Heart right ventricle (tissue), 16 donors: Measurements from ENCODE around the gene OR10AD1. TPM values are rescaled to one million over a fixed set of nuclear protein-coding genes. Genes with fewer than 3 reads are reported as not detected.
A peak's percentile ranks its signal among the peaks of the same experiment; 100 is the strongest.

ENCODE experiments used
- ATAC-seq, 8 donors: fragments of 200-7000 bp; cut with Tn5 transposase; one replicate each; pipeline ENCODE4 v1.9.1; 2020; ENCODE audit warnings: mild to moderate bottlenecking in 8 of 8, moderate library complexity in 8 of 8, moderate number of reproducible peaks in 1 of 8
- DNase-seq, 2 donors: peaks; one replicate each; pipeline ENCODE4 v3.0.0-alpha.2; 2020
- H3K27ac ChIP-seq, 10 donors: fragments of 200-600 bp; sonication (generic) in 2 of 10; one replicate each; pipeline versions ENCODE4 v1.5.0 to v1.8.0; 2020 to 2022; ENCODE audit warnings: mild to moderate bottlenecking in 3 of 10
- H3K27me3 ChIP-seq, 7 donors: fragments of 200-600 bp; one replicate each; pipeline ENCODE4 v1.8.0; 2021 to 2022; ENCODE audit warnings: mild to moderate bottlenecking in 2 of 7
- H3K36me3 ChIP-seq, 9 donors: fragments of 200-600 bp; sonication (generic) in 1 of 9; one replicate each; pipeline versions ENCODE4 v1.5.0 to v1.8.0; 2020 to 2022; ENCODE audit warnings: mild to moderate bottlenecking in 2 of 9
- H3K4me1 ChIP-seq, 9 donors: fragments of 200-600 bp; sonication (generic) in 1 of 9; one replicate each; pipeline versions ENCODE4 v1.5.0 to v1.8.0; 2020 to 2022; ENCODE audit warnings: mild to moderate bottlenecking in 4 of 9
- H3K4me3 ChIP-seq, 10 donors: fragments of 200-600 bp; sonication (generic) in 2 of 10; one replicate each; pipeline versions ENCODE4 v1.5.0 to v1.8.0; 2020 to 2022; ENCODE audit warnings: mild to moderate bottlenecking in 7 of 10, moderate library complexity in 2 of 10
- H3K9me3 ChIP-seq, 11 donors: fragments of 200-600 bp in 10 of 11; sonication (generic) in 2 of 11; one replicate each; pipeline versions ENCODE4 v1.5.0 to v1.8.0; 2013 to 2022; ENCODE audit warnings: mild to moderate bottlenecking in 2 of 11, control low read depth in 1 of 11, moderate library complexity in 1 of 11
- CTCF ChIP-seq, 9 donors: fragments of 200-600 bp; sonication (generic) in 2 of 9; IDR thresholded peaks; one replicate each; pipeline versions ENCODE4 v1.5.0 to v1.8.0; 2021 to 2022; ENCODE audit warnings: antibody characterized with exemption in 9 of 9, mild to moderate bottlenecking in 5 of 9, moderate library complexity in 1 of 9
- WGBS, 2 donors: extraction: QIAGEN DNeasy Blood & Tissue Kit; methylation state at CpG; one replicate each; pipeline ENCODE4 v1.1.7; 2013; ENCODE audit warnings: inconsistent platforms in 1 of 2; 5-methylcytosine and 5-hydroxymethylcytosine counted together
- intact Hi-C, 10 donors: fragments of 100-400 bp; cut with DNase I; formaldehyde crosslinking; loops; one replicate each; pipeline versions ENCODE4 v1.11.1 to v1.14.2; 2022
- polyA plus RNA-seq, 2 donors: library from polyadenylated mRNA; stranded (reverse); fragments of 200-250 nt; gene quantifications; one replicate each; pipeline ENCODE4 v1.2.3, GENCODE V29; 2013
- total RNA-seq, 10 donors: library from RNA; stranded (reverse); fragmentation: NEBNext Ultra II Directional in 3 of 10; extraction: Animal tissue kit (Norgen Biotek cat#: 25700) in 3 of 10; gene quantifications; one replicate each; pipeline versions ENCODE4 v1.2.1 to v1.2.4, GENCODE V29; 2021 to 2023
- donor health status: Arrhythmogenic right ventricular cardiomyopathy.
- donor health status: ischemic (EF 13 %, LVEDD 7.1; RV severe dilation, severe dysfunction).
- donor health status: healthy with polysubstance abuse.
- donor health status: DM: no; HTN: yes; CAD: no.
- donor health status: DM: no; HTN: no; CAD: no.
- donor health status: ischemic (EF 25% LVEDD 6.9; RV normal size, moderate dysfunction).
- donor health status: ischemic (EF 25% LVEDD 5.7; RV mildly dilated, moderate dysfunction).
- donor health status: healthy.
- donor health status: DM: yes; HTN: yes; CAD: no.
- donor health status: Ischemic cardiomyopathy.
- donor health status: ischemic (EF 35%, LVEDD 5.7; RV mildly dilated, moderate dysfunction).
- donor health status: nonischemic (EF 11% LVEDD 7.7; RV severe dilation, severe dysfunction).
- donor health status: DM: yes; HTN: yes; CAD: no.
- donor health status: PGD.
- donor health status: ischemic (EF 29% LVEDD 5.4; RV normal size, mild dysfunction).
- donor health status: nonischemic (EF 23%, LVEDD 6.1; RV moderate dilation, normal function).

Gene OR10AD1
- total and polyA plus RNA-seq, 12 donors: not detected

DNA sequence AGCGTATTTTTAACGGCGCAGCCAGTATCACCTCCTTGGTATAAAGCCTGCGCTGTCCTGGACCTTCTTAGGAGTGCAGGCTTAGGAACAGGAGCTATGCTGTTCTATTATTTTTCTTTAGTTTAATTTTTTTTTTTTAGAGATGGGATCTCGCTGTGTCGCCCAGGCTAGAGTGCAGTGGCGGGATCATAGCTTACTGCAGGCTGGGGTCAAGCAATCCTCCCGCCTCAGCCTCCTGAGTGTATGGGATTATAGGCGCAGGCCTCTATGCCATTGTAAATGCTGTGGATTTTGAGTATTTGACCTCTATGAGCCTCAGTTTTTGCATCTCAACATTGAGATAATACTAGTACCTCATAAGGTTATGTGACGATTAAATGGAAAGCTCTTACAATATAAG, 4.1 kb downstream of the OR10AD1 start:
- ATAC-seq: peak in 1 of 8 donors; percentile 2

GRCh38 chr12:48198672-48198971, 4.5 kb downstream of the OR10AD1 start:
- 6 to 7% methylated on average over 26 of the region's 26 CpGs for WGBS, 2 donors
- peaks cover 0 to 3% (median 0%) of the 10 kb centered on the region in 11 donors for H3K9me3 ChIP-seq
- intact Hi-C loops: loop anchor here in 4 of 10 donors (5.0 to 10.0 kb wide), 5 partner anchors 114 to 416 kb away; partner anchors contain the start of gene ZNF641 (in 4 of the 4)
- ATAC-seq (peak; percentile 50 to 80 (median 73)), DNase-seq (peak; percentile 46 to 63)
- H3K27me3 ChIP-seq: peaks cover 0 to 3% (median 0%) of the 10 kb centered on the region in 7 donors
- H3K27ac ChIP-seq: peak overlapping the region; percentile 89 to 100 (median 100)
- TF ChIP-seq CTCF (IDR thresholded peaks at IDR 0.05): no peak
- peak overlapping the region; percentile 38 to 97 (median 75) for H3K4me3 ChIP-seq
- H3K36me3 ChIP-seq: peaks cover 0 to 6% (median 0%) of the 10 kb centered on the region in 9 donors
- peaks cover 0 to 36% (median 22%) of the 10 kb centered on the region in 9 donors for H3K4me1 ChIP-seq

More for the DNA sequence above, 4.1 kb downstream of the OR10AD1 start:
- H3K36me3 ChIP-seq: peaks cover 0 to 9% (median 0%) of the 10 kb centered on the region in 9 donors
- DNase-seq: no peak
- 62 to 65% methylated on average over 10 of the region's 10 CpGs for WGBS, 2 donors
- H3K4me1 ChIP-seq: peaks cover 0 to 36% (median 22%) of the 10 kb centered on the region in 9 donors
- H3K27ac ChIP-seq: peak overlapping the region; percentile 89 to 100 (median 100)
- TF ChIP-seq CTCF (IDR thresholded peaks at IDR 0.05): no peak
- H3K9me3 ChIP-seq: peaks cover 0 to 7% (median 0%) of the 10 kb centered on the region in 11 donors
- peak overlapping the region; percentile 38 to 97 (median 75) for H3K4me3 ChIP-seq
- peaks cover 0 to 3% (median 0%) of the 10 kb centered on the region in 7 donors for H3K27me3 ChIP-seq
- intact Hi-C loops: loop anchor here in 4 of 10 donors (5.0 to 10.0 kb wide), 5 partner anchors 114 to 416 kb away; partner anchors contain the start of gene ZNF641 (in 4 of the 4)

DNA sequence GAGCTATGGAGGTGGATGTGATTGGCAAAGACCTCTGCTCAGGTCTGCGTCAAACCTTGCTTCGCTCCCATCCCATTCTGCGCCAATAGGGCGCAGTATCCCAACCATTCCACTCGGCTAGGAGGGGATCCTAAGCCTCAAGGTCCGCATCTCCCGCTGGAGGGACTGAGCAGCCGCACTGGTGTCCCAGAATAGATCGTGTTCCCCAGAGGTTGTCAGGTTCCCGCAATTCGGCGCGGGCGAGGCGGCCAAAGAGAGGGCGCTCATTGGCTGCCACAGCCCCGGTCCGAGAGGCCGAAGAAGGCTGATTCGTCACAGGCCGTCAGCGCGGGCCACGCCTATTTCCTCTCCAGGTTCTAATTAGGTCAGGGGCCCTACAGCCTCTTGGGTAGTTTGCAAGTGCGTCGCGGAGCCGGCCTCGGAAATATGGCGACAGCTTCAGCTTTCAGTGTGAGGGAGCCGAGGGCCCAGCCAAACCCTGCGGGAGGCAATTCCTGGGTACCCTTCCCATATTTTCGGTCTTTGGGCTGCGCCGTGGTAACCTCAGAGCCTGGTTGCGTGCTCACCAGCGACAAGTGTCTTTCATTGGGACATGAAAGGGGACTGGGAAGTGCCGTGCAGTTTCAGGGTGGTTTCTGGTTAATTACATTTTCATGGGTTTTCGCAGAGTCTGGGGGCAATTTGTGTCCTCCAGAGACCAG, 5.0 kb downstream of the OR10AD1 start:
- no peak for TF ChIP-seq CTCF (IDR thresholded peaks at IDR 0.05)
- Histone ChIP-seq H3K27ac (peak overlapping the region; percentile 89 to 100 (median 100)), H3K36me3 (peaks cover 0 to 6% (median 0%) of the 10 kb centered on the region in 9 donors), H3K4me1 (peaks cover 0 to 36% (median 23%) of the 10 kb centered on the region in 9 donors), H3K27me3 (peaks cover 0 to 3% (median 0%) of the 10 kb centered on the region in 7 donors), H3K9me3 (no peaks in the 10 kb centered on the region), H3K4me3 (peak overlapping the region; percentile 38 to 97 (median 75))
- intact Hi-C loops: loop anchor here in 5 of 10 donors (1.0 to 10.0 kb wide), 6 partner anchors 40 to 417 kb away; partner anchors contain the start of gene ZNF641 (in 4 of the 5)
- DNase-seq (peak; percentile 97 to 98), ATAC-seq (peak; percentile 98 to 100 (median 100))
- 1% methylated on average over 39 of the region's 39 CpGs for WGBS, 2 donors

DNA sequence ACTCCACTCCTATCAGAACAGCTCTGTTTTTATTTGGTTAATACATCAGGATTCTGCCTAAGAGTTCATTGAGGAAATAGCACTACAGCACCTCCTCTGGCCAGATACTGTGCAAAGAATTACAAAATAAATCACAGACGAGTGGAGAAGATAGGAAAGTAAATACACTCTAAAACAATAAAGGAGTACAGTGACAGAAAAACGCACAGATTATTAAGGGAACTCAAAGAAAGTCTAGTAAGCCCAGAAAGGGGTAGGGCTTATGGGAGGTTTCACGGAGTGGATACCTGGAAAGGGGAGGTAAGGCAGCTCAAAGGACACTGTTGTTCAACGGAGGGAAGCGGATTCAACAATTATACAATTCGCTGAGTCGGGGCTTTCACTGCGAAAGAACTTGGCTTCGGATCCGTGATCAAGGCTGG, 5.5 kb downstream of the OR10AD1 start:
- Histone ChIP-seq H3K27me3 (peaks cover 0 to 3% (median 0%) of the 10 kb centered on the region in 7 donors), H3K4me1 (peaks cover 0 to 40% (median 23%) of the 10 kb centered on the region in 9 donors), H3K9me3 (no peaks in the 10 kb centered on the region), H3K36me3 (peaks cover 0 to 6% (median 0%) of the 10 kb centered on the region in 9 donors), H3K27ac (peak overlapping the region; percentile 89 to 100 (median 100)), H3K4me3 (peak overlapping the region; percentile 7 to 97 (median 75))
- TF ChIP-seq CTCF (IDR thresholded peaks at IDR 0.05): peak in 8 of 9 donors; percentile 22 to 71 (median 52)
- 1% methylated on average over 10 of the region's 10 CpGs for WGBS, 2 donors
- DNase-seq (no peak), ATAC-seq (peak; percentile 6 to 64 (median 38))
- intact Hi-C loops: loop anchor here in 5 of 10 donors (1.0 to 10.0 kb wide), 6 partner anchors 39 to 417 kb away; partner anchors contain the start of gene ZNF641 (in 4 of the 5)
